Neuronal stem cell (in vitro differentiated cells): ENCODE results near the gene SSH3.
A peak's percentile ranks its signal among the peaks of the same experiment; 100 is the strongest.

ENCODE experiments used
- DNase-seq: peaks from one replicate; pipeline ENCODE4 v3.0.0-alpha.2; 2013; ENCODE audit warnings: low spot score
- H2AFZ ChIP-seq: one replicate; pipeline ENCODE4 v1.6.1; 2013; ENCODE audit warnings: mild to moderate bottlenecking, low read length, inconsistent platforms
- H2AK5ac ChIP-seq: 2 replicates; pipeline ENCODE4 v1.6.1; 2013; ENCODE audit warnings: low read depth, mild to moderate bottlenecking, inconsistent platforms, low read length, moderate library complexity, mixed read lengths
- H2BK120ac ChIP-seq: 2 replicates; pipeline ENCODE4 v1.6.1; 2013; ENCODE audit warnings: low read depth, mild to moderate bottlenecking, inconsistent platforms, low read length, moderate library complexity, mixed read lengths
- H2BK12ac ChIP-seq: one replicate; pipeline ENCODE4 v1.6.1; 2013; ENCODE audit warnings: low read length, inconsistent platforms
- H2BK15ac ChIP-seq: 2 replicates; pipeline ENCODE4 v1.6.1; 2013; ENCODE audit warnings: mild to moderate bottlenecking, low read length, inconsistent platforms, mixed read lengths
- H2BK5ac ChIP-seq: one replicate; pipeline ENCODE4 v1.6.1; 2013; ENCODE audit warnings: inconsistent platforms, mild to moderate bottlenecking, low read length, moderate library complexity
- H3K14ac ChIP-seq: one replicate; pipeline ENCODE4 v1.6.1; 2013; ENCODE audit warnings: low read length, inconsistent platforms
- H3K18ac ChIP-seq: 2 replicates; pipeline ENCODE4 v1.6.1; 2013; ENCODE audit warnings: low read length, inconsistent platforms
- H3K23ac ChIP-seq: 2 replicates; pipeline ENCODE4 v1.6.1; 2013; ENCODE audit warnings: low read depth, mild to moderate bottlenecking, mixed read lengths, low read length, inconsistent platforms; ENCODE audit not compliant: poor library complexity
- H3K27ac ChIP-seq: replicated peaks from 3 replicates; pipeline ENCODE4 v1.5.1; 2013; ENCODE audit warnings: low read length, inconsistent platforms
- H3K27me3 ChIP-seq, 3 experiments: 2 replicates each; pipeline ENCODE4 v1.6.1; 2013; ENCODE audit warnings: low read length in 3 of 3, mild to moderate bottlenecking in 2 of 3, inconsistent platforms in 1 of 3, low read depth in 1 of 3, mixed read lengths in 1 of 3, moderate library complexity in 1 of 3; ENCODE audit not compliant: control insufficient read depth in 3 of 3, insufficient read depth in 3 of 3
- H3K36me3 ChIP-seq, 2 donors: replicated peaks in 1 of 2; 2 replicates each; pipeline ENCODE4 v1.6.1; 2013; ENCODE audit warnings: low read length in 2 of 2; ENCODE audit not compliant: control insufficient read depth in 2 of 2, insufficient read depth in 2 of 2
- H3K4ac ChIP-seq: 2 replicates; pipeline ENCODE4 v1.6.1; 2013; ENCODE audit warnings: inconsistent platforms, mild to moderate bottlenecking, low read length, moderate library complexity
- H3K4me1 ChIP-seq, 2 donors: 1 replicate in 1 of 2; 2 replicates in 1 of 2; pipeline ENCODE4 v1.6.1; 2013; ENCODE audit warnings: low read length in 2 of 2, low read depth in 1 of 2; ENCODE audit not compliant: control insufficient read depth in 2 of 2, insufficient read depth in 1 of 2
- H3K4me2 ChIP-seq: one replicate; pipeline ENCODE4 v1.6.1; 2013; ENCODE audit warnings: mild to moderate bottlenecking, low read length, inconsistent platforms; ENCODE audit not compliant: insufficient read depth, poor library complexity, severe bottlenecking
- H3K4me3 ChIP-seq, 2 donors: 2 replicates each; pipeline ENCODE4 v1.5.1; 2013; ENCODE audit warnings: low read length in 2 of 2, mild to moderate bottlenecking in 2 of 2, inconsistent platforms in 1 of 2, moderate library complexity in 1 of 2
- H3K79me1 ChIP-seq: one replicate; pipeline ENCODE4 v1.6.1; 2013; ENCODE audit warnings: low read depth, mild to moderate bottlenecking, inconsistent platforms, low read length, moderate library complexity
- H3K9ac ChIP-seq: one replicate; pipeline ENCODE4 v1.6.1; 2013; ENCODE audit warnings: mild to moderate bottlenecking, low read depth, low read length, inconsistent platforms; ENCODE audit not compliant: poor library complexity
- H3K9me3 ChIP-seq, 2 donors: replicated peaks in 1 of 2; 2 replicates each; pipeline versions ENCODE3 to v1.6.1; 2013; ENCODE audit warnings: low read length in 2 of 2, mild to moderate bottlenecking in 2 of 2, inconsistent platforms in 1 of 2, low read depth in 1 of 2, mixed read lengths in 1 of 2, moderate library complexity in 1 of 2; ENCODE audit not compliant: control insufficient read depth in 2 of 2, insufficient read depth in 1 of 2
- H4K8ac ChIP-seq: one replicate; pipeline ENCODE4 v1.6.1; 2013; ENCODE audit warnings: low read depth, mild to moderate bottlenecking, inconsistent platforms, low read length, moderate library complexity
- H4K91ac ChIP-seq: one replicate; pipeline ENCODE4 v1.6.1; 2013; ENCODE audit warnings: low read length, low read depth, mild to moderate bottlenecking, inconsistent platforms; ENCODE audit not compliant: poor library complexity
- WGBS, 2 donors: extraction: QIAGEN DNeasy Blood & Tissue Kit; methylation state at CpG; one replicate each; pipeline ENCODE4 v1.1.7; 2013; ENCODE audit warnings: missing lambda C conversion rate in 2 of 2, mixed read lengths in 1 of 2; ENCODE audit not compliant: insufficient read length in 2 of 2, insufficient replicate concordance in 1 of 2; ENCODE audit errors: extremely low coverage in 2 of 2; 5-methylcytosine and 5-hydroxymethylcytosine counted together

The SSH3 gene

GRCh38 chr11:67301951-67302516 is 1.3 kb upstream of the SSH3 start:
- no CpG with 5 or more reads among the region's 15 CpGs for WGBS, 2 donors
- no peak overlapping the region for H4K8ac ChIP-seq
- H4K91ac ChIP-seq = no peak overlapping the region
- DNase-seq = no peak
- H3K27me3 ChIP-seq = peaks cover 0 to 14% (median 0%) of the 10 kb centered on the region in 3 experiments
- H3K23ac ChIP-seq = no peak overlapping the region
- H2AK5ac ChIP-seq = peak overlapping the region; percentile 83
- peak overlapping the region; percentile 84 for H3K18ac ChIP-seq
- peak overlapping the region; percentile 60 for H3K9ac ChIP-seq
- H3K79me1 ChIP-seq = no peaks in the 10 kb centered on the region
- no peak overlapping the region for H2BK12ac ChIP-seq
- peaks cover 0 to 4% of the 10 kb centered on the region in 2 donors for H3K9me3 ChIP-seq
- peak overlapping the region; percentile 15 for H2AFZ ChIP-seq
- H3K4me1 ChIP-seq = peaks cover 0 to 12% of the 10 kb centered on the region in 2 donors
- peak overlapping the region; percentile 82 for H2BK5ac ChIP-seq
- H3K27ac ChIP-seq = no peak overlapping the region
- H3K14ac ChIP-seq = peak overlapping the region; percentile 91
- no peak overlapping the region for H3K4me3 ChIP-seq
- peak overlapping the region; percentile 81 for H2BK15ac ChIP-seq
- peak overlapping the region; percentile 97 for H3K4me2 ChIP-seq
- peaks cover 22 to 43% of the 10 kb centered on the region in 2 donors for H3K36me3 ChIP-seq
- H2BK120ac ChIP-seq = no peak overlapping the region
- no peak overlapping the region for H3K4ac ChIP-seq

GRCh38 chr11:67302571-67303131 is 679 bp upstream of the SSH3 start:
- H3K36me3 ChIP-seq = peaks cover 22 to 41% of the 10 kb centered on the region in 2 donors
- peak overlapping the region; percentile 93 for H3K23ac ChIP-seq
- peaks cover 0 to 4% of the 10 kb centered on the region in 2 donors for H3K9me3 ChIP-seq
- no CpG with 5 or more reads among the region's 23 CpGs for WGBS, 2 donors
- H2BK120ac ChIP-seq = no peak overlapping the region
- no peak overlapping the region for H4K8ac ChIP-seq
- peak overlapping the region; percentile 83 for H2AK5ac ChIP-seq
- no peak overlapping the region for H3K27ac ChIP-seq
- no peak overlapping the region for H4K91ac ChIP-seq
- H3K9ac ChIP-seq = peak overlapping the region; percentile 60
- no peaks in the 10 kb centered on the region for H3K79me1 ChIP-seq
- peak overlapping the region; percentile 81 for H2BK15ac ChIP-seq
- no peak for DNase-seq
- peak overlapping the region; percentile 84 for H3K18ac ChIP-seq
- no peak overlapping the region for H3K4ac ChIP-seq
- peak overlapping the region; percentile 82 for H2BK5ac ChIP-seq
- H3K4me3 ChIP-seq = peak overlapping the region in 1 of 2 donors; percentile 95
- H3K4me1 ChIP-seq = peaks cover 0 to 12% of the 10 kb centered on the region in 2 donors
- H3K14ac ChIP-seq = no peak overlapping the region
- H3K27me3 ChIP-seq = peaks cover 0 to 14% (median 0%) of the 10 kb centered on the region in 3 experiments
- peak overlapping the region; percentile 41 for H2BK12ac ChIP-seq
- no peak overlapping the region for H2AFZ ChIP-seq
- peak overlapping the region; percentile 97 for H3K4me2 ChIP-seq

- peak overlapping the region; percentile 85 for H3K23ac ChIP-seq
- H2BK12ac ChIP-seq = peak overlapping the region; percentile 41
- peaks cover 0 to 14% (median 0%) of the 10 kb centered on the region in 3 experiments for H3K27me3 ChIP-seq
- H2BK120ac ChIP-seq = no peak overlapping the region
- peak overlapping the region; percentile 45 for H4K8ac ChIP-seq
- H3K14ac ChIP-seq = peak overlapping the region; percentile 99
- peaks cover 22 to 32% of the 10 kb centered on the region in 2 donors for H3K36me3 ChIP-seq
- peak overlapping the region in 1 of 2 donors; percentile 95 for H3K4me3 ChIP-seq
- H2AK5ac ChIP-seq = peak overlapping the region; percentile 60
- peak overlapping the region; percentile 99 for H3K18ac ChIP-seq
- no peak overlapping the region for H2BK5ac ChIP-seq
- H2BK15ac ChIP-seq = peak overlapping the region; percentile 81
- H3K4ac ChIP-seq = no peak overlapping the region
- H2AFZ ChIP-seq = no peak overlapping the region
- H3K9me3 ChIP-seq = peaks cover 0 to 4% of the 10 kb centered on the region in 2 donors
- no peak for DNase-seq
- no peak overlapping the region for H4K91ac ChIP-seq
- H3K4me2 ChIP-seq = peak overlapping the region; percentile 97
- no peaks in the 10 kb centered on the region for H3K79me1 ChIP-seq
- peak overlapping the region; percentile 91 for H3K9ac ChIP-seq
- H3K27ac ChIP-seq = no peak overlapping the region
- no CpG with 5 or more reads among the region's 43 CpGs for WGBS, 2 donors
- peaks cover 0 to 12% of the 10 kb centered on the region in 2 donors for H3K4me1 ChIP-seq
Observed at GRCh38 chr11:67303835-67304411, 593 bp downstream of the SSH3 start.

GRCh38 chr11:67304511-67305113 is 1.3 kb downstream of the SSH3 start:
- peaks cover 0 to 14% (median 0%) of the 10 kb centered on the region in 3 experiments for H3K27me3 ChIP-seq
- no peak overlapping the region for H3K4ac ChIP-seq
- H3K79me1 ChIP-seq = no peaks in the 10 kb centered on the region
- H3K36me3 ChIP-seq = peaks cover 16 to 25% of the 10 kb centered on the region in 2 donors
- H2AK5ac ChIP-seq = peak overlapping the region; percentile 60
- no peak overlapping the region for H4K8ac ChIP-seq
- no peak overlapping the region for H3K4me3 ChIP-seq
- H2BK15ac ChIP-seq = peak overlapping the region; percentile 81
- H2BK12ac ChIP-seq = no peak overlapping the region
- H2BK120ac ChIP-seq = no peak overlapping the region
- no peak for DNase-seq
- no peak overlapping the region for H3K14ac ChIP-seq
- no peak overlapping the region for H2BK5ac ChIP-seq
- WGBS, 2 donors = no CpG with 5 or more reads among the region's 14 CpGs
- no peak overlapping the region for H3K9ac ChIP-seq
- no peak overlapping the region for H2AFZ ChIP-seq
- peaks cover 0 to 12% of the 10 kb centered on the region in 2 donors for H3K4me1 ChIP-seq
- no peak overlapping the region for H4K91ac ChIP-seq
- peaks cover 0 to 4% of the 10 kb centered on the region in 2 donors for H3K9me3 ChIP-seq
- H3K18ac ChIP-seq = no peak overlapping the region
- no peak overlapping the region for H3K27ac ChIP-seq
- no peak overlapping the region for H3K4me2 ChIP-seq
- no peak overlapping the region for H3K23ac ChIP-seq
